ENCODE data around the gene ARHGAP24.

DNA sequence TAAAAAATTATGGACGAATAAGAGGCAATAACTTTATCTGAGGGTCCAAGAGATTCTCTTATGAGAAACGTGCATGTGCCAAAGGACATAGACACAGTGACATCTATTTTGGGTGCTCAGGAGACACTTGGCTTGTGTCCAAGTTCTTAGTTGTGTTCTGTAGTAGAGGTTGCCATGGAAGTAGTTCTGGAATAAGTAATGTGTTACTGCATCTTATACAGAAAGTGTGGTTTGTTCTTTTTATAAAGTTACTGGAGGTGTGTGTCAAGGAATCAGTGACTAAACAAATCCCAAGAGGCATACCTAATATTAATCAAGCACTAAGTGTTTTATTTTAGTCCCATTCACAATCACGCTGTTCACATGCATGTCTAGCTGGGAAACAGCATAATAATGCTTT is 305.7 kb downstream of the ARHGAP24 start:
- TF ChIP-seq EP300 (IDR thresholded peaks at IDR 0.05; ENCODE audit: borderline replicate concordance) (no peak), CREB1 (IDR thresholded peaks at IDR 0.05; ENCODE audit: low read depth) (no peak)
